GM21528 (cell line): ENCODE measurements around the gene RASD1.

Experiments
- ATAC-seq: cut with Tn5 transposase; IDR thresholded peaks from one replicate; pipeline ENCODE4 v1.9.1; 2021; ENCODE audit warnings: mild to moderate bottlenecking, moderate library complexity; ENCODE audit not compliant: unreplicated experiment, low FRiP score

The RASD1 gene

DNA sequence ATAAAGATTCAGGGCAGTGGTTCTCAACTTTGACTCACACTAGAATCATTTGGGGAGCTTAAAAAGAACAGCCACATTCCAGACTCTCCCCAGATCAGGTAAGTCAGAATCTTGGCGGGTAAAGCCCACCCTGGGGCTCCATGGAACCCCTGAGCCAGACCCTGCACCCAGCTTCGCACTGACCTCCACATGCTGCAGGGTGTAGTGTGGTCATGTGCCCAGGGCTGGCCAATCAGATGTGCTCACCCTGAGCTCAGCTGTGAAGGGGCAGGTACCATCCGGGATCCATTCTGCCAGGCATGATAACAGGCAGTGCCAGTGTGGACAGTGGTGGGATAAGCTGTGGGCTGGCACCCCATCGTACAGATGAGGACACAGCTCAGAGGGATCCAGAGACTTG is 47.5 kb downstream of the RASD1 start:
- ATAC-seq: no peak

GRCh38 chr17:17448076-17448475 is 48.1 kb downstream of the RASD1 start:
- ATAC-seq: no peak

- ATAC-seq: no peak
Measured at GRCh38 chr17:17447264-17447663, 48.9 kb downstream of the RASD1 start.

GRCh38 chr17:17446666-17447155 is 49.5 kb downstream of the RASD1 start:
- no peak for ATAC-seq

DNA sequence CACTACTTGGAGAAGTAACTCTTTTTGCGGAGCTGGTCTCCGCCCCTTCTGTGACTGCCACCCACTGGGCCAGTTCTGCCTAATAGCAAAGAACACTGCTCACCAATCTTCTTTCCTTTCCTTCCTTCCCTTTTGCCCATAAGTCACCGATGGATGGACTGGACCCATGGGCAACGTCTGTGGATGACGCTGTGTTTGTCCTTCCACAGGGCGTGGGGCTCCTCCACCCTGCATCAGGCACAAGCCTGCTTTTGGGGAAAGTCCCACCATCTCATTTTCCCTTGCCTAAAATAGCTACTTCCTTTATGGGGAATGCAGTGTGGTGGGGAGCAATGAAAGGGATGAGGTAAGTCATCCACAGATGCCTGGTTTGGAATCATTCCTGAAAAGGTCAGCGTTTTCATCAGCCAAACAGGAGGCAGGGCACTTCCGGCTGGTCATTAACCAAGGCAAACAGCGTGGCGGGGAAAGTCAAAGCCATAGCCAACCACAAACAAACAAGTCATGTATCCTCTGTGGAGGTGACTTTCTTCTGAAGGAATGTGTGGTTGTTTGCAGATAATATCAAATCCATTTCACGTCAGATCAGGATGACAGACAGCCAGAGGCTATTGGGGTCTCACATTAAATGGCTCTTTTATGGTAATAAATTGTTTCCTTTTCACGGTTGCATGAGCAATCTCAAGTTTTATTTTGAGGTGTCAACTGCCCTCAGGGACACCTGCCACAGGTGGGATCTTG is 50.1 kb downstream of the RASD1 start:
- ATAC-seq: no peak

- no peak for ATAC-seq
Measured at GRCh38 chr17:17445296-17445924, 50.8 kb downstream of the RASD1 start.
